Body of pancreas (tissue), 4 donors: Measurements from ENCODE around the gene ARID3A. TPM values are rescaled to one million over a fixed set of nuclear protein-coding genes. Genes with fewer than 3 reads are reported as not detected.

Experiments
- ATAC-seq: fragments of 150-250 bp; one replicate; pipeline ENCODE4 v1.9.1; 2016
- DNase-seq, 4 donors: peaks; one replicate each; pipeline ENCODE4 v3.0.0-alpha.2; 2019
- H3K27ac ChIP-seq, 4 donors: fragments of 200-600 bp; sonication (generic); 1 replicate in 3 of 4; 2 replicates in 1 of 4; pipeline versions ENCODE4 v1.5.1 to v1.6.1; 2016 to 2019; ENCODE audit warnings: mild to moderate bottlenecking in 1 of 4, mixed read lengths in 1 of 4, moderate library complexity in 1 of 4
- H3K27me3 ChIP-seq, 2 donors: fragments of 200-600 bp; sonication (generic); one replicate each; pipeline ENCODE4 v1.6.0; 2016; ENCODE audit warnings: mild to moderate bottlenecking in 1 of 2
- H3K36me3 ChIP-seq, 2 donors: fragments of 200-600 bp; sonication (generic); replicated peaks in 1 of 2; 2 replicates each; pipeline ENCODE4 v1.5.1; 2016; ENCODE audit warnings: low read depth in 2 of 2; ENCODE audit not compliant: insufficient read depth in 1 of 2
- H3K4me1 ChIP-seq: fragments of 200-600 bp; sonication (generic); one replicate; pipeline ENCODE4 v1.6.0; 2016
- H3K4me3 ChIP-seq, 2 donors: fragments of 200-600 bp; sonication (generic); 1 replicate in 1 of 2; 2 replicates in 1 of 2; pipeline ENCODE4 v1.5.1; 2016 to 2019
- H3K9me3 ChIP-seq, 3 donors: fragments of 200-600 bp; sonication (generic); 1 replicate in 2 of 3; 2 replicates in 1 of 3; pipeline ENCODE4 v1.5.1; 2016
- CTCF ChIP-seq, 7 experiments: fragments of 450-650 bp in 4 of 7; fragments of 200-600 bp in 3 of 7; sonication (generic) in 3 of 7; IDR thresholded peaks; one replicate each; pipeline ENCODE4 v1.5.1; 2016 to 2019; ENCODE audit warnings: antibody characterized with exemption in 7 of 7
- POLR2A ChIP-seq, 3 donors: fragments of 450-650 bp; IDR thresholded peaks; one replicate each; pipeline ENCODE4 v1.6.1; 2016; ENCODE audit warnings: antibody characterized with exemption in 3 of 3, mild to moderate bottlenecking in 2 of 3
- WGBS, 2 donors: methylation state at CpG; one replicate each; pipeline ENCODE4 v1.1.5; 2017; 5-methylcytosine and 5-hydroxymethylcytosine counted together
- intact Hi-C: fragments of 100-400 bp; cut with DNase I; formaldehyde crosslinking; loops from one replicate; pipeline ENCODE4 v1.15.1; 2023
- total RNA-seq, 2 donors: library from RNA; depleted of rRNA; stranded (reverse); fragments of >200 nt; gene quantifications; one replicate each; pipeline ENCODE4 v1.1.0, GENCODE V29; 2016

The ARID3A gene
- total RNA-seq, 2 donors from 2014 or later: 3.1 to 5.9 TPM

DNA sequence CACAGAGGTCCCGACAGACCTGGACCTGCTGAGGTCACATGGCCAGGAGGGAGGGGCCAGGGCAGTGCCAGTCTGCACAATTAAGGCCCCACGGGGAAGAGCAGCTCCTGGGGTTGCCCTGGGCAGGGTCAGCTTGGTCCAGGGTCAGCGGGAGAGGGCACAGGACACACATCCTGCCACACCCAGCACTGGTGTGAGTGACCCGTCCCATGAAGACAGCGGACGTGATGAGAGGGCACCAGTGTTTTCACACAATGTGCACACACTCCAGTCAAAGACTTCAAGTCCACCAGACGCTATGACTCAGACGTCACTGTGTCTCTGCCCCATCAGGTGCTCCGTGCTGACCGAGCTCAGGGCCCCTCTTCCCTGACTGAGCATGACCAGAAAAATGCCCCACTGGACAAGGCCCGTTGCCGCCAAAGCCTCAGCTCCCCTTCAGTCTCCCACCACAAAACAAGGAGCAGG lies 90.8 kb downstream of the ARID3A start:
- TF ChIP-seq POLR2A (IDR thresholded peaks at IDR 0.05): no peak
- WGBS, 2 donors: 32 to 40% methylated on average over 3 to 12 of the region's 12 CpGs
- DNase-seq (peak in 1 of 4 donors; percentile 58), ATAC-seq (no peak)
- peak overlapping the region in 3 of 4 donors; percentile 48 to 69 (median 50) for H3K27ac ChIP-seq
- H3K4me3 ChIP-seq: no peak overlapping the region
- no peaks in the 10 kb centered on the region for H3K9me3 ChIP-seq
- intact Hi-C loops: no loop called here
- H3K36me3 ChIP-seq: peaks cover 0 to 9% of the 10 kb centered on the region in 2 donors
- H3K27me3 ChIP-seq: no peaks in the 10 kb centered on the region
- peaks cover 56% of the 10 kb centered on the region for H3K4me1 ChIP-seq

- H3K4me1 ChIP-seq: peaks cover 61% of the 10 kb centered on the region
- DNase-seq (peak; percentile 63 to 81 (median 78)), ATAC-seq (peak; percentile 16)
- H3K27ac ChIP-seq: peak overlapping the region; percentile 28 to 69 (median 49)
- no peak overlapping the region for H3K4me3 ChIP-seq
- H3K36me3 ChIP-seq: peaks cover 0 to 3% of the 10 kb centered on the region in 2 donors
- no peak for TF ChIP-seq POLR2A (IDR thresholded peaks at IDR 0.05)
- no peaks in the 10 kb centered on the region for H3K27me3 ChIP-seq
- intact Hi-C loops: no loop called here
- WGBS, 2 donors: 36 to 46% methylated on average over 7 to 24 of the region's 24 CpGs
- H3K9me3 ChIP-seq: no peaks in the 10 kb centered on the region
Observed at GRCh38 chr19:1017115-1017905, 91.5 kb downstream of the ARID3A start.

DNA sequence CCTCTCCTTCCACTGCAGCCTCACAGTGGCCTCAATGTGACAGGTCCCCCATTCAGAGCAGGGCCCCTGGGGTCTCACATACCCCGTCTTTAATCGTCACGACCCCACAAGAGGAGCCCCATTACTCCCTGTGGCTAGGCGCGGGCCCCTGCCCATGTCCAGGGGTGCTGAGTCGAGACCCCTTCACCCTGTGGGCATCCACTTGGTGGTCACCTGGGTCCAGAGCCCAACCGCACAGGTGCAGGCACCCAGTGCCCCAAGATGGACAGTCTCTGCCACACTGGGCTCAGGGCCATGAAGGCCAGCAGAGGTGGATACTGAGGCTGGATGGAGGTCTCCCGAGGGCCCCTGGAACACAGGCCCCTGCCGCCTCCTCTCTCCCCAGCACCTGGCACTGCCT lies 92.1 kb downstream of the ARID3A start:
- Histone ChIP-seq H3K4me3 (no peak overlapping the region), H3K4me1 (peaks cover 66% of the 10 kb centered on the region), H3K27ac (peak overlapping the region in 3 of 4 donors; percentile 28 to 50 (median 48)), H3K27me3 (no peaks in the 10 kb centered on the region), H3K36me3 (no peaks in the 10 kb centered on the region), H3K9me3 (no peaks in the 10 kb centered on the region)
- ATAC-seq (no peak), DNase-seq (no peak)
- TF ChIP-seq POLR2A (IDR thresholded peaks at IDR 0.05) (no peak), CTCF (IDR thresholded peaks at IDR 0.05) (no peak)
- intact Hi-C loops: no loop called here
- 71% methylated on average over 6 to 9 of the region's 9 CpGs for WGBS, 2 donors

GRCh38 chr19:1018393-1018792 lies 92.6 kb downstream of the ARID3A start:
- no peaks in the 10 kb centered on the region for H3K27me3 ChIP-seq
- peak overlapping the region in 2 of 4 donors; percentile 48 to 50 for H3K27ac ChIP-seq
- 52 to 67% methylated on average over 4 to 5 of the region's 5 CpGs for WGBS, 2 donors
- H3K4me1 ChIP-seq: peaks cover 66% of the 10 kb centered on the region
- TF ChIP-seq POLR2A (IDR thresholded peaks at IDR 0.05): no peak
- no peak for TF ChIP-seq CTCF (IDR thresholded peaks at IDR 0.05)
- DNase-seq: no peak
- no peaks in the 10 kb centered on the region for H3K36me3 ChIP-seq
- H3K4me3 ChIP-seq: no peak overlapping the region
- intact Hi-C loops: no loop called here
- H3K9me3 ChIP-seq: no peaks in the 10 kb centered on the region
- no peak for ATAC-seq

DNA sequence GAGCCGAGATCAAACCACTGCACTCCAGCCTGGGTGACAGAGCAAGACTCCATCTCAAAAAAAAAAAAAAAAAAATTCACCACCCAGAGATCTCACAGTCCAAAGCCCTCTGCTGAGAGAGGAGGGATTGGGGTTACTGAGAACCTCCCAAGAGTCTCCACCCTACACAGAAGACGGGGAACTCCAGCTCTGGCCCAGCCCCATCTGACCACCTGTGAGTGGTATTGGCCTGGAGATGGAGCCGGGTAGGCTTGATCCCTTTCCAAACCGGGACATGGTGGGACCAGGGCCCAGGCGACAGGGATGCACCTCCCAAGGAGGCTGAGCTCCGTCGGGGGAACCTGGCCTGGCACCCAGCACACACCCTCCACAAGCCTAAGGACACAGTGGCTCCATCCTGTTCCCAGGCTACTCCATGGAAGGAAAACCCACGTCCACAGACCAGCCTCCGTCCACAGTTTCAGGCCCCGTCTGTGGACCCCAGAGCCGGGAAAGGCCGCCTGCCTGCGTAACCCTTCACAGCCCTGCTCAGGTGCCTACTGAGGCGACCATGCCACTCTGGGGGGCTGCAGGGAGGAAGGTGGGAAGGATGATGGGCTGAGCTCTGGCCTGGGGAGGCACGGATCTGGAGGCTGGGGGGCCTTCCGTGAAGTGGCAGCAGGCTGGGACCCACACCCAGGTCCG lies 93.2 kb downstream of the ARID3A start:
- intact Hi-C loops: no loop called here
- DNase-seq (peak in 1 of 4 donors; percentile 32), ATAC-seq (no peak)
- 17 to 32% methylated on average over 4 to 17 of the region's 17 CpGs for WGBS, 2 donors
- no peak for TF ChIP-seq POLR2A (IDR thresholded peaks at IDR 0.05)
- TF ChIP-seq CTCF (IDR thresholded peaks at IDR 0.05): no peak
- H3K4me3 ChIP-seq: no peak overlapping the region
- no peaks in the 10 kb centered on the region for H3K27me3 ChIP-seq
- H3K27ac ChIP-seq: peak overlapping the region in 2 of 4 donors; percentile 81 to 97
- no peaks in the 10 kb centered on the region for H3K9me3 ChIP-seq
- no peaks in the 10 kb centered on the region for H3K36me3 ChIP-seq
- peaks cover 66% of the 10 kb centered on the region for H3K4me1 ChIP-seq
